GM12878 (cell line): Measurements from ENCODE around the gene IPO5.

ENCODE experiments used
- NFIC ChIP-seq: IDR thresholded peaks from 2 replicates; pipeline ENCODE4 v1.6.1; 2012; ENCODE audit warnings: low read depth, mild to moderate bottlenecking, inconsistent platforms, low read length, moderate library complexity
- TF ChIP-seq, protein P1 (sequence below): IDR thresholded peaks from 2 replicates; pipeline ENCODE4 v1.6.1; 2012; ENCODE audit warnings: low read length, inconsistent platforms

DNA sequence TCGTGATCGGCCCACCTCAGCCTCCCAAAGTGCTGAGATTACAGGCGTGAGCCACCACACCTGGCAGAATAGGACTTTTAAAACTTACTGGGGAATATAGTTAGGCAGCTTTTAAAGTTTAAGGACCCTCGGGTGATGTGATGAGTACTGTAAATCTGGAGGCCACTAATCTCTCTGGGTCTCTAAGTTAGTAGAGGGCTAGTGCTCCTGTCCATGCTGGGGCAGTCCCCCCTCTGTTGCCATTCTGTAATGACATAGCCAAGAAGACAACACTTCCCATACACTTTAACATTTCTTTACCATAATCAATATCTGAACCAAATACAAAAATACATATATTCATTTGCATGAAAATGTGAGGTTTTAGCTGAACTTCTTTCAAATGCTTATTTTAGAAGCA lies 65.7 kb downstream of the IPO5 start:
- no peak for TF ChIP-seq NFIC
- TF ChIP-seq, protein P1, sequence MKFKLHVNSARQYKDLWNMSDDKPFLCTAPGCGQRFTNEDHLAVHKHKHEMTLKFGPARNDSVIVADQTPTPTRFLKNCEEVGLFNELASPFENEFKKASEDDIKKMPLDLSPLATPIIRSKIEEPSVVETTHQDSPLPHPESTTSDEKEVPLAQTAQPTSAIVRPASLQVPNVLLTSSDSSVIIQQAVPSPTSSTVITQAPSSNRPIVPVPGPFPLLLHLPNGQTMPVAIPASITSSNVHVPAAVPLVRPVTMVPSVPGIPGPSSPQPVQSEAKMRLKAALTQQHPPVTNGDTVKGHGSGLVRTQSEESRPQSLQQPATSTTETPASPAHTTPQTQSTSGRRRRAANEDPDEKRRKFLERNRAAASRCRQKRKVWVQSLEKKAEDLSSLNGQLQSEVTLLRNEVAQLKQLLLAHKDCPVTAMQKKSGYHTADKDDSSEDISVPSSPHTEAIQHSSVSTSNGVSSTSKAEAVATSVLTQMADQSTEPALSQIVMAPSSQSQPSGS = no peak
